NCI-H82 treated with DMSO at 0.1 percent for 48 hours (cell line): Measurements from ENCODE around the gene STUM.

Experiments used
- DNase-seq: peaks from one replicate; lab custom pipeline; 2025; ENCODE audit not compliant: unreplicated experiment; lab: John Stamatoyannopoulos, UW

Gene STUM

GRCh38 chr1:226560243-226560642 lies 11.7 kb downstream of the STUM start:
- DNase-seq, result no peak

GRCh38 chr1:226562989-226563388 lies 14.4 kb downstream of the STUM start:
- no peak for DNase-seq

- no peak for DNase-seq
Measured at GRCh38 chr1:226563666-226564065, 15.1 kb downstream of the STUM start.

- no peak for DNase-seq
Measured at GRCh38 chr1:226565476-226565875, 16.9 kb downstream of the STUM start.

- DNase-seq, result no peak
Measured at GRCh38 chr1:226566234-226566633, 17.7 kb downstream of the STUM start.

GRCh38 chr1:226566760-226567159 lies 18.2 kb downstream of the STUM start:
- no peak for DNase-seq

GRCh38 chr1:226568077-226568831 lies 19.7 kb downstream of the STUM start:
- DNase-seq, result no peak

GRCh38 chr1:226568975-226569741 lies 20.6 kb downstream of the STUM start:
- no peak for DNase-seq

GRCh38 chr1:226569879-226570547 lies 21.4 kb downstream of the STUM start:
- peak; percentile 13 for DNase-seq

GRCh38 chr1:226571893-226572292 lies 23.3 kb downstream of the STUM start:
- no peak for DNase-seq

- DNase-seq, result no peak
Measured at GRCh38 chr1:226572325-226572726, 23.8 kb downstream of the STUM start.

- DNase-seq, result no peak
Measured at GRCh38 chr1:226574044-226574443, 25.5 kb downstream of the STUM start.

GRCh38 chr1:226574591-226575435 lies 26.2 kb downstream of the STUM start:
- DNase-seq, result no peak

GRCh38 chr1:226575436-226575720 lies 26.8 kb downstream of the STUM start:
- no peak for DNase-seq

GRCh38 chr1:226575739-226576378 lies 27.3 kb downstream of the STUM start:
- no peak for DNase-seq

GRCh38 chr1:226576601-226577000 lies 28.0 kb downstream of the STUM start:
- no peak for DNase-seq

GRCh38 chr1:226577401-226578180 lies 29.0 kb downstream of the STUM start:
- DNase-seq, result no peak

- no peak for DNase-seq
Measured at GRCh38 chr1:226578946-226579578, 30.5 kb downstream of the STUM start.

GRCh38 chr1:226579781-226580323 lies 31.3 kb downstream of the STUM start:
- no peak for DNase-seq
